Activated gamma-delta T cell treated with Interleukin-2 at 50 U/mL for 16 hours (primary cell): ENCODE results near the gene SF3A1.
"Not testable (repeated sequence)": the region's sequence is repeated elsewhere in the genome, so short reads cannot be mapped to it uniquely, and the experiment has no call there.

Source experiments
- DNase-seq: peaks from one replicate; pipeline ENCODE4 v3.0.0-alpha.2; 2020

SF3A1 gene

DNA sequence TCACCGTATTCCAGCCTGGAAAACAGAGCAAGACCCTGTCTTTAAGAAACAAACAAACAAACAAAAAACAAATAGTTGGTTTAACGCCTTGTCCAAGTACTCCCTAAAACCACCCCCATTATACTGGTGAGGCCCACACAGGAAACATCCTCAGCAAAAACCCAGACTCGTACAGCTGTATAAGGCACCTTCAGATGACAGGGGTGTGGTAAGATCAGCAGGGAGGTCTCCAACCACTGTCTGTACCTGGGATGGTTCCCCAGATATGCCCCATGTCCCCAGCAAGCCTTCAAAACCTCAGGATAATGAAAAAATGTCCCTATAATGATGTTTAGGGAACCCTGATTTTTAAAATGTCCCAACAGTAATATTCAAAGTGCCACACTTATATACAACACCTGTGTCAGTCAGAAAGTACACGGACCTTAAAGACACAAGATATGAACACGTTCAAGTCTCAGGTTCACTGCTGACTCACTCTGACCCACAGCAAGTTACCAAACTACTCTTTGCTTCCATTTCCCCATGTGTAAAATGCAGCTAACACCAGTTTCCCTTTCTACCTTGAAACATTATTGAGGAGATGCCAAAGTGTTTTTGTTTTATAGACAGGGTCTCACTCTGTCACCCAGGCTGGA, 9.3 kb downstream of the SF3A1 start:
- no peak for DNase-seq

DNA sequence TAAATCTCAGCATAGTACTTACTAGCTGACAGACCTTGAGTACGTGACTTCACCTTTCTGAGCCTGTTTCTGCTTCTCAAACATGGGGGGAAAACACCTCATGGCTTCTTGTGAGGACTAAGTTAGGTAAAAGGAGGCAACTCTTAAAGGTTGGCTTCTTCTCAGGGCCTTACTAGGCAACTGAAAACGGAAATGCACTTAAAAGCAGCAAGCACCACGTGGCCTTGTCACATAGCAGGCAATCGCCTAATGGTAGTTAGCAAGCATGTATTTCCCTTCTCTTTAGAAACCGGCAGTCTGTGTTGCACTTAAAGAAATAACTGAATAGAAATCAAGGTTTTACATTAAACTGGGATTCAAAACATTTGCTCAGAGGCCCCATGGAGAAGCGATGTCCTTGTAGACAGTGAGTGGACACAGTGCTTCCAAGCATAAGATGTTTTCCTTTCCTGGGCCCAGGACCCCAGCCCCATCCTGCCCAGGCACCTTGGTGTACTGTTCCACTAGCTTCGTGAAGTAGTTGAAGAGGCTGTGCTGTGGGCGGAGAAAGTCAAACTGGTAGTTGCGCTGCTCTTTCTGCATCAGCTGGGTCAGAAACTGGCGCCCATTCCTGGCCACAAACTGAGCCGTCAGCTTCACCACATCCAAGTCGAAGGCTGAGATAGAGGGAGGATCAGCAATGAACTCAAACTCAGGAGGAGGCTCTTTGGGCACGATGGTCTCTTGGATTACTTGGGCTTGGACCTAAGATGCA, 12.1 kb downstream of the SF3A1 start:
- no peak for DNase-seq

DNA sequence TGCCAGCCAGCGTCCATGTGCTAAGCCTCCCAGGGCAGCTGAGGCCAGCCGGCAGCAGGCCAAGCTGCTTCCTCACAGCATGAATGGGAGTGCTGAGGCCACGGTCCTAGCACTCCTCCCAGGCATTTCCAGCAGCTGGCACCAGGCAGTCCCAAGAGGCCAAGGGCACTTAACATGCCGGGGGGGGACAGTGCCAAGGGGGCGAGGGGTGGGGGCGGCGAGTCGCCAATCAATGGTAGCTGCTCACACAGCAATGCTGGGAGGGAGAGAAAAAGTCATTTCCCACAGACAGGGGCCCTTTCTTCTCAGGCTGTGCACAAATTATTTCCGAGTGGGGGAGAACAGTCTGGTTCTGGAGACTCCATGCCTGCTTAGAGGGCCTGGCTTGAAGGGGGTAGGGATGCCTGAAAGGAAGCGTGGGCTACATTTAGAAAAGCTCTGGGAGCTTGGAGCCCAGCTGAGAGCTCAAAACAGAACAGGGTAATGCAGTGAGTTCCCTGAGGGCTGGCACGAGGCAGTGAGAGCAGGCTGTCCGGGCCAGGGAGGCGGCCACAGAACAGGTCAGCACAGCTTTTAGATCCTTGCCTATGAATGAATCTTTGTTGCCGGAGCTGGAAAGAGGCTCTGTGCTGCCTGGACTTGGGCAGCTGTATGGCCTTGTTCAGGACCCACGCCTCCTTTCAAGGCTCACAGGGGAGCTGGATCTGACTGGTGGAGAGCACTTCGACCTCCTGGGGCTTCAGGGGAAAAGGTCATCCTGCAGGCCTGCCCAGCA, 15.6 kb downstream of the SF3A1 start:
- DNase-seq: no peak

DNA sequence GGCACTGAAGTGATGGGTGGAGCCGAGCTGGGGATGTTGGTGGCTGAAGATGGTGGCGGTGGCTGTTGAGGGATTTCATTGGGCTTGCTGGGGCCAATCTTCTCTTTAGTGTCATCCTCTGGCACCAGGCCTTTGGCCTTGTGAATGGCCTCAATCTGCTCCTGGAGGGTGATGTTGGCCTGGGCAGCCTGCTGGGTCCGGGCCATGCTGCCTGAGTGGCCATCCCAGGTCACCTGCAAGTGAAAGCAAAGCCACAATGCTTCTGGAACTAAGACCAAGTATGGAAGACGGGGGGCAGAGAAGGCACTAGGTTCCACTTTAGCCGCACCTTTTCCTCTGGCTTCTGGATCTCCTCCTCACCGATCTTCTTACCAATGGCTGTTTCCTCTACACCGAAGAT, 17.9 kb downstream of the SF3A1 start:
- DNase-seq: no peak

DNA sequence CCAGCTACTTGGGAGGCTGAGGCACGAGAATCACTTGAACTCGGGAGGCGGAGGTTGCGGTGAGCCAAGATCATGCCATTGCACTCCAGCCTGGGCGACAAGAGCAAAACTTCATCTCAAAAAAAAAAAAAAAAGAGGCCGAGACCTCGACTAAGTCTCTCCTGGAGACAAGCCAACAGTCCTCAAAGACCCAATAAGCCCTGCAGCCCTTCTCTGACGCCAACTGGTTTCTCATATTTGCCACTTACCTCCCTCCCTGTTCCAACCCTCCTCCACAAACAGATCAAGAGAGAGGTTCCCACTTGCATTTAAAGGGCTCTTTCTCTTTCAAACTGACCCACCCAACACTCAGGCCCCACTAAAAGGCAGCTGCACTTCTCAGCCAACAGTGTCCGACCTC, 18.4 kb downstream of the SF3A1 start:
- not testable (repeated sequence) for DNase-seq

GRCh38 chr22:30337461-30337778, 19.3 kb downstream of the SF3A1 start:
- no peak for DNase-seq

GRCh38 chr22:30336752-30337460, 19.8 kb downstream of the SF3A1 start:
- DNase-seq: no peak

- no peak for DNase-seq
Measured at GRCh38 chr22:30335236-30335635, 21.5 kb downstream of the SF3A1 start.

DNA sequence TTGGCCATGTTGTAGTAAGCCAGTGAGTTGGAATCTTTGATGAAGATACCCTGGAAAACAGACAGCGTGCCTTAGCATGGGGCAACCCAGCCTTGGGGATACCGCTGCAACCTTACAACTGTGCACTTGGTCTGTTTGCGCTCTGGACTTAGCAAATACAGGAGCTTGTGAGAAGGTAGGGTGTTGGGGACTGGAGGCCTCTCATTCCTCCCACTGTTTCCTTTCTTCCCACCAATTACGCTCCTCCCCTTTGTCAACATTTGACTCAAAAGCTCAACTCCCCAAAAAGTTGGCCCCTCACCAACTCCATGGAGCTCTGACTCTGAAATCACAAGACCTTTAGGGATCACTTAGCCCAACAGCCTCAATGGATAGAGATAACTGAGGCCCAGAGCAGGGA, 22.0 kb downstream of the SF3A1 start:
- DNase-seq: no peak

DNA sequence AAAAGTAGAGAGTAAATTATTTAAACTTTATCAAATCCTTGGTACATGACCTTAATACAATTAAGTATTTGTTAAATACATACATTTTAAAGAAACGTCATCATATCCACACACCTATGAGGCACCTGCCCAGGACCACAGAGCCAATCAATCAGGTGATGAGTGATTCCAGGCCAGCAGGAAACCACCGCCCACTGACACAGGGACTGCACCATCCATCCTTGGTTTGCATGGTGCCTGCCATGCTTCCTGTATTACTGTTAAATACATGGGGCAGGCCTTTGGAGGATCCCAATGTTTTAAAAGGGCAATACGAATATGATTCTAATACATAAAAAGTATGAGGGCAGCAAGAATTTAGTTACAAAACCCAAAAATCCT, 23.0 kb downstream of the SF3A1 start:
- no peak for DNase-seq

GRCh38 chr22:30332994-30333706, 23.5 kb downstream of the SF3A1 start:
- no peak for DNase-seq

DNA sequence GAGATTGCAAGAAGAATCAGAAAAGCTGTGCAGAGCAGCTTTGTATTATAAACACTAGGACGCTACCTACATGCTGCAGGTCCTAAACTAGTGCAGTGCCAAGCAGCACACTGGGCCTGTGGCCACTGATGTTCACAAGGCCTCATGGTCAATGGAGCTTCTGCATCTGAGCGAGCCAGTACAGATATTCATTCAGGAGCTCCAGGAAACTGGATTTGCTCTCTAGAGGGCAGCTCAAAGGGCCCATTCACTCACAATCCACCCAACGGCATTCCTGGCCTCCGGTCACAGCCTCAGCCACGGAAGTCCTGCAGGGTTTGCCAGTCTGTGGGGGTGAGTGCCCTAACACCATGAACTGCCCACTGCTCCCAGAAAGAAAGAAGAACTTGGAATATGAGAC, 24.1 kb downstream of the SF3A1 start:
- DNase-seq: no peak

DNA sequence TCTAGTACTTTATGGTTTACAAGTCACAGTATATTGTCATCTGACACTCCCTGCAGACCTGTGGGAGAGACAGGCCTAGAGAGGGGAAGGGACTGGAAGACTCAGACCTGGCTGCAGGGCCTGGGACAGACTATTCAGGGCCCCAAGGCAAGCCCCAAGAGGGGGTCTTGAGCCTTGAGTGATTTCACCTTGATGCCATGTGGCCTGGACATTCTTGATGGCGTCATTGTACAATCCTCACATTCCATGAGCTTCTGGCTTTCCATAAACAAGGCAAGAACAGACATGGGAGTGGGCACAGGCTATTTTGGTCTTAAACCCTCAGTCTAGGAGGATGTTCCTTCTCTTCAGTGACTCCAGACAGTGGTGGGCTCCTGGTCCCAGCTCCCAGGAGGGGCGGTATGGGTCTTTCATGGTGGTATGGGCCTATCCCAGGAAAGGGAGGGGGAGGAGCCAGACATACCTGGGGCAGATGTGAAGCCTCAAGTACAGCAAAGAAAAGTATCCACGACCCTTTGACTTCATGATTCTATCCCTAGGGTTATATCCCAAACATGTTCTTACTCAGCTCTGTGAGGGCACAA, 28.1 kb downstream of the SF3A1 start:
- no peak for DNase-seq

DNA sequence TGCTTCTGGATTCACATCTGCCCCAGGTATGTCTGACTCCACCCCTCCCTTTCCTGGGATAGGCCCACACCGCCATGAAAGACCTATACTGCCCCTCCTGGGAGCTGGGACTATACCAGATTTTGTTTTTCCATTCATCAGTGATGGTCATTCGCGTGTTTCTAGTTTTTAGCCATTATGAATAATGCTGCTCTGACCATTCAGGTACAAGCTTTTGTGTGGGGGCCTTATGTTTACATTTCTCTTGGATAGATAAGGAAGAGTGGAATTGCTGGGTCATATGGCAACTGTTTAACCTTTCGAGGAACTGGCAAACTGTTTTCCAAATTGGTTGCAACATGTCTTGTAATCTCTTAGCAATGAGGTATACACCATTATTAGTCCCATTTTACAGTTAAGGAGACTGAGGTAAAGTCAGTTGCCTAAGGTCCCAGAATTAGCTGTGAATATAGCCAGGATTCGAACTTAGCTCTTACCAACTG, 28.8 kb downstream of the SF3A1 start:
- no peak for DNase-seq

- DNase-seq: peak; percentile 94
Measured at GRCh38 chr22:30326706-30327362, 29.9 kb downstream of the SF3A1 start, which contains the start of gene TBC1D10A. Gene TBC1D10A, minus strand, starts transcription at chr22:30326941. Its CDS starts 60 bp downstream, at chr22:30326881.

GRCh38 chr22:30326255-30326705, 30.4 kb downstream of the SF3A1 start:
- peak; percentile 22 for DNase-seq

DNA sequence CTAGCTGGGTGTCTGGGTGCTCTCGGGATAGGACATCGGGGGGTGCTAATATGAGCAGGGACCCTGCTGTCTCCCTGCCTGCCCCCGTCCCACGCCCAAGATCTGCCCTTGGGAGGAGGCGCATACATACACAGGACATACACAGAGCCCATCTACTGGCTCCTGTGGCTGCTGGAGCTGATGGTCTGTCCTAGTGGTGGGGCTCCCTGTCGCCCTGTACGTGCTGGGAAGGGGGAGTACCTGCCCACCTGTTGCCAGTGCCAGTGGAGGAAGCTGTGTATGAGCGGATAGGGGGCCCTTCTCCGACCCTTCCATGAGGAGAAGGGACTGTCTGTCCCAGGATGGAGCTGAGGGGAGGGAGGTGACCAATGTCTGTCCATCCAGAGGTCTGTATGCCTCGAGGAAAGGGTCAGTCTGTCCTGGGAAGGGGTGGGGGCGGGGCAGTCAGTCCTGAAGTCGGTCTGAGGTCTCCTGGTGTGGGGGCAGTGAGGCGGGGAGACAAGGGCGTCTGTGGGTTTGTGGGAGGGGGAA, 30.9 kb downstream of the SF3A1 start:
- no peak for DNase-seq

GRCh38 chr22:30325065-30325720, 31.5 kb downstream of the SF3A1 start:
- no peak for DNase-seq

DNA sequence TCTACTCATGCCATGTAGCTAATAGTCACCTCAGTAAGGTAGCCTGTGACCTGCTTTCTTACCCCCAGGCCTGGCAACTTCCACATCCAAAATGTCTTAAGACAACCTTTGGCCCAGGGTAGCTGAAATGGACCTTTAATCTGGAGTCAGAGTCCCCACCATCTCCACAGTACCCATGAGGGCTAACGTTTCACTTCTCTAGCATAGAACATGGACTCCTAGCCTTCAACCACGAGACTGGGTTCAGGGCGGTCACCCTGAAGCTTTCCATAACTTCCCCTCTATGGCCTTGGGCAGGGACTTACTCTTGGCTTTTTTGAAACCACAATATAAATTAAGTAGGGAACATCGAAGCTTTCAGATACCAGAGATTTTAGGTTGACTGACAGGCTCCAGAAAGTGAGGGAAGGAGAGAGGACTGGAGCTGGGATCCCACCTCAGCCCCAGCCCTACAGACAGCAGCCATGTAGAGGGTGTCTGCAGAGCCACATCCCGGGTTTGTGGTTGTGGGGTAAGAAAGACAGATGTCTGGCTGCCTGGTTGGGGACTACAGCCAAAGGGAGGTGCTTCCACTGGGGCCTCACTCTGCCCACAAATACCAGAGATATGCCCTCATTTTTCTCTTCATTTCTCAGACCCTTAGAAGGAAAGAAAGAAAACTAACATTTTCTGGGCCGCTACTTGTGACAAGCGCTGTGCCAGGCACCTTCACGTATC, 32.5 kb downstream of the SF3A1 start:
- peak; percentile 43 for DNase-seq

- no peak for DNase-seq
Measured at GRCh38 chr22:30323246-30323645, 33.4 kb downstream of the SF3A1 start.
